HepG2 (cell line): ENCODE results near the gene TMEM217. TPM values are rescaled to one million over a fixed set of nuclear protein-coding genes. Genes with fewer than 3 reads are reported as not detected.

Experiments used
- AHR ChIP-seq: IDR thresholded peaks from 2 replicates; pipeline ENCODE4 v1.6.1; 2018; ENCODE audit warnings: missing genetic modification reagents, missing compliant biosample characterization
- CCAR2 ChIP-seq: fragments of 200-400 bp; formaldehyde crosslinking; optimal IDR thresholded peaks from 2 replicates; pipeline ENCODE3; 2018; ENCODE audit warnings: low read depth, mild to moderate bottlenecking, low read length, moderate library complexity
- ELF4 ChIP-seq: sonication (generic); formaldehyde crosslinking; IDR thresholded peaks from 2 replicates; pipeline ENCODE4 v1.5.0; 2020; ENCODE audit warnings: missing genetic modification reagents, mild to moderate bottlenecking, moderate library complexity, borderline replicate concordance
- GATAD1 ChIP-seq: IDR thresholded peaks from 2 replicates; pipeline ENCODE4 v1.6.1; 2016; ENCODE audit warnings: missing genetic modification reagents, missing compliant biosample characterization
- HNF4G ChIP-seq, 2 experiments: sonication (generic) in 1 of 2; formaldehyde crosslinking in 1 of 2; IDR thresholded peaks; 2 replicates each; pipeline versions ENCODE4 v1.4.0 to v1.6.1; 2011 to 2020; ENCODE audit warnings: borderline replicate concordance in 2 of 2, low read depth in 2 of 2, mild to moderate bottlenecking in 2 of 2, low read length in 1 of 2, missing genetic modification reagents in 1 of 2, moderate library complexity in 1 of 2
- MAF1 ChIP-seq: sonication (generic); formaldehyde crosslinking; IDR thresholded peaks from 2 replicates; pipeline ENCODE4 v1.5.0; 2020; ENCODE audit warnings: missing genetic modification reagents, borderline replicate concordance
- MAFG ChIP-seq: sonication (generic); formaldehyde crosslinking; IDR thresholded peaks from 2 replicates; pipeline ENCODE4 v1.5.1; 2020; ENCODE audit warnings: mild to moderate bottlenecking, missing genetic modification reagents
- NFE2 ChIP-seq: sonication (generic); formaldehyde crosslinking; IDR thresholded peaks from 2 replicates; pipeline ENCODE4 v1.4.0; 2020; ENCODE audit warnings: missing genetic modification reagents
- NFE2L1 ChIP-seq: sonication (generic); formaldehyde crosslinking; IDR thresholded peaks from 2 replicates; pipeline ENCODE4 v1.4.0; 2020; ENCODE audit warnings: missing genetic modification reagents, mild to moderate bottlenecking, borderline replicate concordance
- NRL ChIP-seq: sonication (generic); formaldehyde crosslinking; IDR thresholded peaks from 2 replicates; pipeline ENCODE4 v1.5.0; 2020; ENCODE audit warnings: missing genetic modification reagents, mild to moderate bottlenecking, moderate library complexity, borderline replicate concordance
- POLR2AphosphoS2 ChIP-seq: IDR thresholded peaks from 2 replicates; pipeline ENCODE4 v1.6.1; 2011; ENCODE audit warnings: low read depth, low read length, improper control_type of control experiment
- SAFB2 ChIP-seq: sonication (generic); formaldehyde crosslinking; IDR thresholded peaks from 2 replicates; pipeline ENCODE4 v1.5.1; 2020; ENCODE audit warnings: missing genetic modification reagents, low read depth, mild to moderate bottlenecking, borderline replicate concordance
- SOX5 ChIP-seq: IDR thresholded peaks from 2 replicates; pipeline ENCODE4 v1.6.1; 2016; ENCODE audit warnings: borderline replicate concordance
- TOE1 ChIP-seq: sonication (generic); formaldehyde crosslinking; IDR thresholded peaks from 2 replicates; pipeline ENCODE4 v1.4.0; 2020; ENCODE audit warnings: mild to moderate bottlenecking, missing genetic modification reagents
- ZMYM2 ChIP-seq: sonication (generic); formaldehyde crosslinking; IDR thresholded peaks from 2 replicates; pipeline ENCODE4 v1.8.0; 2022; ENCODE audit warnings: mild to moderate bottlenecking, missing genetic modification reagents
- ZMYM4 ChIP-seq: sonication (generic); formaldehyde crosslinking; IDR thresholded peaks from 2 replicates; pipeline ENCODE4 v1.8.1; 2023; ENCODE audit warnings: mild to moderate bottlenecking, missing genetic modification reagents
- ZNF17 ChIP-seq: sonication (generic); formaldehyde crosslinking; IDR thresholded peaks from 2 replicates; pipeline ENCODE4 v1.5.0; 2020; ENCODE audit warnings: mild to moderate bottlenecking, missing genetic modification reagents
- ZNF230 ChIP-seq: sonication (generic); formaldehyde crosslinking; IDR thresholded peaks from 2 replicates; pipeline ENCODE4 v1.4.0; 2020; ENCODE audit warnings: mild to moderate bottlenecking, missing genetic modification reagents
- ZNF337 ChIP-seq: sonication (generic); formaldehyde crosslinking; IDR thresholded peaks from 2 replicates; pipeline ENCODE4 v1.5.1; 2020; ENCODE audit warnings: missing genetic modification reagents, low read depth, mild to moderate bottlenecking, borderline replicate concordance
- ZNF614 ChIP-seq: IDR thresholded peaks from 2 replicates; pipeline ENCODE4 v1.6.1; 2018; ENCODE audit warnings: missing biosample characterization, missing genetic modification reagents, inconsistent platforms, borderline replicate concordance
- ZNF616 ChIP-seq: sonication (generic); formaldehyde crosslinking; IDR thresholded peaks from 2 replicates; pipeline ENCODE4 v1.5.0; 2020; ENCODE audit warnings: low read depth, mild to moderate bottlenecking, missing genetic modification reagents
- ZNF720 ChIP-seq: sonication (generic); formaldehyde crosslinking; IDR thresholded peaks from 2 replicates; pipeline ENCODE4 v1.4.0; 2020; ENCODE audit warnings: missing genetic modification reagents
- ZNF761 ChIP-seq: sonication (generic); formaldehyde crosslinking; conservative IDR thresholded peaks from 2 replicates; pipeline ENCODE4 v1.4.0; 2020; ENCODE audit warnings: mild to moderate bottlenecking, missing genetic modification reagents
- ZNF773 ChIP-seq: sonication (generic); formaldehyde crosslinking; IDR thresholded peaks from 2 replicates; pipeline ENCODE4 v1.4.0; 2020; ENCODE audit warnings: missing genetic modification reagents, borderline replicate concordance
- polyA plus RNA-seq, 8 experiments: library from polyadenylated mRNA; depleted of rRNA in 3 of 8; stranded (reverse) in 7 of 8; unstranded in 1 of 8; fragments of >200 nt; fragmentation: Illumina TruSeq in 4 of 8; extraction: Trizol in 4 of 8; gene quantifications; 2 replicates each; pipeline versions ENCODE4 v1.2.1 to v1.2.3, GENCODE V29; 2011 to 2016; ENCODE audit warnings: low read depth in 4 of 8, missing spikeins in 1 of 8, mixed read lengths in 1 of 8; ENCODE audit not compliant: insufficient read depth in 1 of 8
- total RNA-seq, 5 experiments: library from RNA; depleted of rRNA; stranded (reverse); fragments of >200 nt; fragmentation: Illumina TruSeq; extraction: Trizol; gene quantifications; 2 replicates each; pipeline ENCODE4 v1.2.3, GENCODE V29; 2016; ENCODE audit warnings: low read depth in 1 of 5
- TF ChIP-seq, protein P1 (sequence below): sonication (generic); formaldehyde crosslinking; IDR thresholded peaks from 2 replicates; pipeline ENCODE4 v1.4.0; 2020; ENCODE audit warnings: missing genetic modification reagents
- TF ChIP-seq, protein P2 (sequence below): sonication (generic); formaldehyde crosslinking; IDR thresholded peaks from 2 replicates; pipeline ENCODE4 v1.8.1; 2023; ENCODE audit warnings: missing genetic modification reagents, mild to moderate bottlenecking, borderline replicate concordance
- TF ChIP-seq, protein P3 (sequence below): sonication (generic); formaldehyde crosslinking; IDR thresholded peaks from 2 replicates; pipeline ENCODE4 v1.5.0; 2020; ENCODE audit warnings: mild to moderate bottlenecking, missing genetic modification reagents, moderate library complexity

Gene TMEM217
- total and polyA plus RNA-seq, 2 of the 13 experiments (the other 11 are each of a cell fraction or from before 2014, with no cell fraction given) = 2.3 to 3.4 TPM

DNA sequence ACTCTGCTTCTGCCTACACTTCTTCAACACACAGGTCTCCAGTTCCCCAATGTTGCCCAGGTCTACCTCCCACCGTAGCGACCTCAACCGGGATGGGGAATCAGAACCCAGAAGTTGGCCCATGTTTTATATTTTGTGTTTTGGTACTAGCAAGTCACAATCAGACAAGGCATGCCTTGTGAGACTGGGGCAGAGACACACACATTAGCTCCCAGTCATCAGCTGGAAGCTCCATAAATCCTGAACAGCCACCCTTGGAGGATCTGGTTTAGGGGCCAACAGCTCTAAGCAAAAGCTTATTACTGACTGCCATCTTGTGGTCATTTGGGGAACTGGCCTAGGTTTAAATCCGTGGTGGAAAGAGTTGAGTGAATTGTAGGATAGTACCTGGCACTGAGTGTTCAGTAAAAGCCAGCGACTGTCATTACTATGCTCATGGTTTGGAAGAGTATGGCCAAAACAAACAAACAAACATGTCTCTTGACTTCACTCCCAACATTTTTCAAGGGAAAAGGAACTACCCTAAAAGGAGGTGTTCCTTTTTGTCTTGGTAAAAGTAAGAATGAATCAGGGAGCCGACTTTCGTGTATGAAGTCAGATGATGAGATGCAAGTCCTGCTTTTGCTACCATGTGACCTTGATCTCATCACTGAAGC lies 47.5 kb downstream of the TMEM217 start (continued):
- 0 out of 2 replicates have a peak, but pooled peaks have one; percentile 11 for TF ChIP-seq GATAD1 (CRISPR knock-in tag)
- no peak for TF ChIP-seq MAFG (CRISPR knock-in tag)
- no peak for TF ChIP-seq ZMYM2 (CRISPR knock-in tag)
- peak; percentile 40; the same call in 1 of the 2 replicates for TF ChIP-seq SOX5 (CRISPR knock-in tag)
- no peak for TF ChIP-seq ELF4 (CRISPR knock-in tag)
- TF ChIP-seq ZMYM4 (CRISPR knock-in tag) = no peak
- no peak for TF ChIP-seq MAF1
- TF ChIP-seq ZNF616 (CRISPR knock-in tag) = no peak
- no peak for TF ChIP-seq CCAR2
- TF ChIP-seq ZNF337 (CRISPR knock-in tag) = no peak
- TF ChIP-seq, protein P1, sequence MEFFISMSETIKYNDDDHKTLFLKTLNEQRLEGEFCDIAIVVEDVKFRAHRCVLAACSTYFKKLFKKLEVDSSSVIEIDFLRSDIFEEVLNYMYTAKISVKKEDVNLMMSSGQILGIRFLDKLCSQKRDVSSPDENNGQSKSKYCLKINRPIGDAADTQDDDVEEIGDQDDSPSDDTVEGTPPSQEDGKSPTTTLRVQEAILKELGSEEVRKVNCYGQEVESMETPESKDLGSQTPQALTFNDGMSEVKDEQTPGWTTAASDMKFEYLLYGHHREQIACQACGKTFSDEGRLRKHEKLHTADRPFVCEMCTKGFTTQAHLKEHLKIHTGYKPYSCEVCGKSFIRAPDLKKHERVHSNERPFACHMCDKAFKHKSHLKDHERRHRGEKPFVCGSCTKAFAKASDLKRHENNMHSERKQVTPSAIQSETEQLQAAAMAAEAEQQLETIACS = no peak
- no peak for TF ChIP-seq NFE2
- TF ChIP-seq ZNF773 (CRISPR knock-in tag) = no peak
- TF ChIP-seq ZNF230 (CRISPR knock-in tag) = no peak
- TF ChIP-seq, protein P2, sequence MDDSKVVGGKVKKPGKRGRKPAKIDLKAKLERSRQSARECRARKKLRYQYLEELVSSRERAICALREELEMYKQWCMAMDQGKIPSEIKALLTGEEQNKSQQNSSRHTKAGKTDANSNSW (CRISPR knock-in tag) = no peak
- TF ChIP-seq SAFB2 = no peak
- TF ChIP-seq ZNF17 = no peak
- TF ChIP-seq POLR2AphosphoS2 = no peak
- no peak for TF ChIP-seq AHR (CRISPR knock-in tag)
- TF ChIP-seq, protein P3, sequence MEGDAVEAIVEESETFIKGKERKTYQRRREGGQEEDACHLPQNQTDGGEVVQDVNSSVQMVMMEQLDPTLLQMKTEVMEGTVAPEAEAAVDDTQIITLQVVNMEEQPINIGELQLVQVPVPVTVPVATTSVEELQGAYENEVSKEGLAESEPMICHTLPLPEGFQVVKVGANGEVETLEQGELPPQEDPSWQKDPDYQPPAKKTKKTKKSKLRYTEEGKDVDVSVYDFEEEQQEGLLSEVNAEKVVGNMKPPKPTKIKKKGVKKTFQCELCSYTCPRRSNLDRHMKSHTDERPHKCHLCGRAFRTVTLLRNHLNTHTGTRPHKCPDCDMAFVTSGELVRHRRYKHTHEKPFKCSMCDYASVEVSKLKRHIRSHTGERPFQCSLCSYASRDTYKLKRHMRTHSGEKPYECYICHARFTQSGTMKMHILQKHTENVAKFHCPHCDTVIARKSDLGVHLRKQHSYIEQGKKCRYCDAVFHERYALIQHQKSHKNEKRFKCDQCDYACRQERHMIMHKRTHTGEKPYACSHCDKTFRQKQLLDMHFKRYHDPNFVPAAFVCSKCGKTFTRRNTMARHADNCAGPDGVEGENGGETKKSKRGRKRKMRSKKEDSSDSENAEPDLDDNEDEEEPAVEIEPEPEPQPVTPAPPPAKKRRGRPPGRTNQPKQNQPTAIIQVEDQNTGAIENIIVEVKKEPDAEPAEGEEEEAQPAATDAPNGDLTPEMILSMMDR = peak; percentile 98
- TF ChIP-seq ZNF720 (CRISPR knock-in tag) = no peak
- TF ChIP-seq HNF4G (IDR thresholded peaks at IDR 0.05; ENCODE audit: borderline replicate concordance, low read depth, low read length) = no peak
- peak; percentile 50; the same call in 1 of the 2 replicates for TF ChIP-seq HNF4G (CRISPR knock-in tag; IDR thresholded peaks at IDR 0.05; ENCODE audit: borderline replicate concordance, low read depth)
- TF ChIP-seq TOE1 (CRISPR knock-in tag) = no peak
- TF ChIP-seq NRL (CRISPR knock-in tag) = no peak
- peak; percentile 39; the same call in 1 of the 2 replicates for TF ChIP-seq ZNF614 (CRISPR knock-in tag)
- TF ChIP-seq NFE2L1 (CRISPR knock-in tag) = no peak
- TF ChIP-seq ZNF761 (CRISPR knock-in tag) = no peak
